Measurements from ENCODE around the gene FAM131B.

GRCh38 chr7:143321734-143322133 is 40.8 kb downstream of the FAM131B start:
- peak; percentile 49 for TF ChIP-seq CTCF (CRISPR knock-in tag; IDR thresholded peaks at IDR 0.05)
- no peak for TF ChIP-seq E2F1 (CRISPR knock-in tag; IDR thresholded peaks at IDR 0.05)
- no peak for TF ChIP-seq CBX1 (IDR thresholded peaks at IDR 0.05; ENCODE audit: low read depth)

All from HepG2 (cell line).